Smooth muscle cell (in vitro differentiated cells): Measurements from ENCODE around the gene B3GNT7. TPM values are rescaled to one million over a fixed set of nuclear protein-coding genes. Genes with fewer than 3 reads are reported as not detected.
"Not testable (repeated sequence)": the region's sequence is repeated elsewhere in the genome, so short reads cannot be mapped to it uniquely, and the experiment has no call there.

Experiments
- DNase-seq: peaks from one replicate; lab custom pipeline; 2025; ENCODE audit not compliant: unreplicated experiment; lab: John Stamatoyannopoulos, UW
- H2AFZ ChIP-seq: fragments of 200-600 bp; sonication (generic); 2 replicates; pipeline ENCODE4 v1.6.0; 2016; ENCODE audit warnings: antibody characterized with exemption, low read depth, mild to moderate bottlenecking
- H3F3A ChIP-seq: fragments of 200-600 bp; sonication (generic); 2 replicates; pipeline ENCODE4 v1.6.0; 2017; ENCODE audit warnings: antibody characterized with exemption, low read depth
- H3K27ac ChIP-seq: fragments of 200-600 bp; sonication (generic); 2 replicates; pipeline ENCODE4 v1.5.1; 2016; ENCODE audit warnings: low read depth, mild to moderate bottlenecking
- H3K27me3 ChIP-seq: fragments of 200-600 bp; sonication (generic); 2 replicates; pipeline ENCODE4 v1.6.1; 2016; ENCODE audit warnings: low read depth, mild to moderate bottlenecking
- H3K36me3 ChIP-seq: fragments of 200-600 bp; sonication (generic); 2 replicates; pipeline ENCODE4 v1.5.1; 2016; ENCODE audit warnings: low read depth
- H3K4me1 ChIP-seq: fragments of 200-600 bp; sonication (generic); 2 replicates; pipeline ENCODE4 v1.5.1; 2016; ENCODE audit warnings: low read depth
- H3K4me2 ChIP-seq: fragments of 200-600 bp; sonication (generic); 2 replicates; pipeline ENCODE4 v1.6.0; 2016; ENCODE audit warnings: mild to moderate bottlenecking
- H3K4me3 ChIP-seq: fragments of 200-600 bp; sonication (generic); 2 replicates; pipeline ENCODE4 v1.5.1; 2016; ENCODE audit warnings: mild to moderate bottlenecking
- H3K79me2 ChIP-seq: fragments of 200-600 bp; sonication (generic); 2 replicates; pipeline ENCODE4 v1.6.0; 2016; ENCODE audit warnings: low read depth, mild to moderate bottlenecking
- H3K9ac ChIP-seq: fragments of 200-600 bp; sonication (generic); 2 replicates; pipeline ENCODE4 v1.6.0; 2016; ENCODE audit warnings: low read depth
- H3K9me3 ChIP-seq: fragments of 200-600 bp; sonication (generic); replicated peaks from 2 replicates; pipeline ENCODE4 v1.5.1; 2016; ENCODE audit warnings: low read depth
- H4K20me1 ChIP-seq: fragments of 200-600 bp; sonication (generic); 2 replicates; pipeline ENCODE4 v1.6.0; 2016; ENCODE audit warnings: low read depth
- WGBS: methylation state at CpG from one replicate; pipeline ENCODE4 v1.1.7; 2016; ENCODE audit warnings: low lambda C conversion rate; 5-methylcytosine and 5-hydroxymethylcytosine counted together
- polyA plus RNA-seq: library from polyadenylated mRNA; unstranded; fragments of >200 nt; fragmentation: Nextera tagmentation; extraction: Ambion mirVana; gene quantifications from 2 replicates; pipeline ENCODE4 v1.2.1, GENCODE V29; 2016
- total RNA-seq: library from RNA; depleted of rRNA; stranded (reverse); fragments of >200 nt; gene quantifications from 2 replicates; pipeline ENCODE4 v1.2.3, GENCODE V29; 2014
- TF ChIP-seq, protein P1 (sequence below): fragments of 200-600 bp; sonication (generic); IDR thresholded peaks from 2 replicates; pipeline ENCODE4 v1.5.1; 2017; ENCODE audit warnings: borderline replicate concordance, mild to moderate bottlenecking, antibody characterized with exemption; ENCODE audit not compliant: insufficient read depth, poor library complexity, severe bottlenecking

The B3GNT7 gene
- total and polyA plus RNA-seq, 2 experiments from 2014 or later = 0.62 to 0.85 TPM

DNA sequence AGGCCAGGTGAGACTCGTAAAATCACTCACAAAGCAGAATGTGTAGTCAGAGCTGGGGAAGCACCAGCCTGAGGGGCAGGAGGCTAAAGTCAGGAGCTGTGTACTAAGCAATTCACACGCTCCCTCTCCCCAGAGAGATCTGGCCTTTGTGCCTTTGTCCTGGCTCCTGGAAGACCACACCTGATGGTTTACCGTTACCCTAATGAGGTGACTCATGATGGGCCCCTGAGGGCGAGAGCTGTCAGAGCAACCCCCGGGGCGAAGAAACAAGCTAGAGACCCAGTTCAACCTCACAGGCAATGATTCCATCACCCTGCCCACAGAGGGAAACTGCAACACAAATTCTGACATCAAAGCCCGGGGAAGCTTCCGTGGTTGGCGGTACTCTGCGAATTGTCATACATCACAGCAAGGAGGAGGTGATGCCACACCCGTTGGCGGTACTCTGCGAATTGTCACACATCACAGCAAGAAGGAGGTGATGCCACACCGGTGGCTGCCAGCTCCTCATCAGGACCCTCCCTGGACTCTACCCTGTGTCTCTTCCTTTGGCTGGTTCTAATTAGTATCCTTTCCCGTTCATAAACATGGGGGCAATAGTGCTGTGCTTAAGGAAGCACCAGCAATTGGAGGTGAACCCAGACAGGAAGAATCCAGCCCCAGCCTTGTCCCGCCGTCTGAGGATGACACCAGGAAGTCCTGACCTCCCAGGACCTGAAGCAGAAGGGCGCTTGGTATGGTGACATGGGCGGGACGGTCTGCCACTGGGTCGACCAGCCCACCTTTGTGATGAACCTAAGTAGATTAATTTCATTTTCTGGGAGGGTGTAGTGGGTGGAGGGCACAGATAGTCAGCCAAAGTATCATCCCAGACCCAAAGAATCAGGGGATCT is 30.5 kb downstream of the B3GNT7 start:
- H2AFZ ChIP-seq = no peak overlapping the region
- DNase-seq = no peak
- 60% methylated on average over 21 of the region's 21 CpGs for WGBS
- H3F3A ChIP-seq = no peaks in the 10 kb centered on the region
- H3K4me1 ChIP-seq = no peaks in the 10 kb centered on the region
- no peak overlapping the region for H3K4me2 ChIP-seq
- H3K27me3 ChIP-seq = no peaks in the 10 kb centered on the region
- no peaks in the 10 kb centered on the region for H3K9me3 ChIP-seq
- no peak overlapping the region for H3K27ac ChIP-seq
- H4K20me1 ChIP-seq = no peaks in the 10 kb centered on the region
- TF ChIP-seq, protein P1, sequence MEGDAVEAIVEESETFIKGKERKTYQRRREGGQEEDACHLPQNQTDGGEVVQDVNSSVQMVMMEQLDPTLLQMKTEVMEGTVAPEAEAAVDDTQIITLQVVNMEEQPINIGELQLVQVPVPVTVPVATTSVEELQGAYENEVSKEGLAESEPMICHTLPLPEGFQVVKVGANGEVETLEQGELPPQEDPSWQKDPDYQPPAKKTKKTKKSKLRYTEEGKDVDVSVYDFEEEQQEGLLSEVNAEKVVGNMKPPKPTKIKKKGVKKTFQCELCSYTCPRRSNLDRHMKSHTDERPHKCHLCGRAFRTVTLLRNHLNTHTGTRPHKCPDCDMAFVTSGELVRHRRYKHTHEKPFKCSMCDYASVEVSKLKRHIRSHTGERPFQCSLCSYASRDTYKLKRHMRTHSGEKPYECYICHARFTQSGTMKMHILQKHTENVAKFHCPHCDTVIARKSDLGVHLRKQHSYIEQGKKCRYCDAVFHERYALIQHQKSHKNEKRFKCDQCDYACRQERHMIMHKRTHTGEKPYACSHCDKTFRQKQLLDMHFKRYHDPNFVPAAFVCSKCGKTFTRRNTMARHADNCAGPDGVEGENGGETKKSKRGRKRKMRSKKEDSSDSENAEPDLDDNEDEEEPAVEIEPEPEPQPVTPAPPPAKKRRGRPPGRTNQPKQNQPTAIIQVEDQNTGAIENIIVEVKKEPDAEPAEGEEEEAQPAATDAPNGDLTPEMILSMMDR = no peak
- H3K79me2 ChIP-seq = no peaks in the 10 kb centered on the region
- H3K4me3 ChIP-seq = no peak overlapping the region
- H3K36me3 ChIP-seq = no peaks in the 10 kb centered on the region
- H3K9ac ChIP-seq = no peak overlapping the region

DNA sequence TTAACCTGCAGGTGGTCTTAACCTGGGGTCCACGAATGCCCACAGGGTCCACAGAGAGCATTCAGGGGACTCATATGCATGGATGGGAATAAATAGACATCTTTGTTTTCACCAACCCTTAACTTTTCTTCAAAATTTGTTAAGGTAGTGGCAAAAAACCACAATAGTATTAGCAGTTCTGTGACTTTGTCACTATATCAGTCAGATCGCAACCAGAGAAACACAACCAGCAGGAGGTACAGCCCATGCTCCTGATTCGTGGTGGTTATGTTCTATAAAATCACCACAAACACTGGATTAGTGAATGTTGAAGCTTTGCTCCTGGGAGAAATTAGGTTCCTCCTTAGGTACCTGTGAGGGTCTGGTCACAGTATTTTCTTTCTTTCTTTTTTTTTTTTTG is 31.6 kb downstream of the B3GNT7 start:
- DNase-seq = no peak
- H3K27ac ChIP-seq = no peak overlapping the region
- no peaks in the 10 kb centered on the region for H3K36me3 ChIP-seq
- H3K4me3 ChIP-seq = no peak overlapping the region
- H3K27me3 ChIP-seq = no peaks in the 10 kb centered on the region
- H3K79me2 ChIP-seq = no peaks in the 10 kb centered on the region
- H4K20me1 ChIP-seq = no peaks in the 10 kb centered on the region
- no peaks in the 10 kb centered on the region for H3K4me1 ChIP-seq
- 92% methylated on average over 3 of the region's 3 CpGs for WGBS
- no peaks in the 10 kb centered on the region for H3K9me3 ChIP-seq
- H3K9ac ChIP-seq = no peak overlapping the region
- H3K4me2 ChIP-seq = no peak overlapping the region
- TF ChIP-seq, protein P1 = no peak
- no peak overlapping the region for H2AFZ ChIP-seq
- no peaks in the 10 kb centered on the region for H3F3A ChIP-seq

DNA sequence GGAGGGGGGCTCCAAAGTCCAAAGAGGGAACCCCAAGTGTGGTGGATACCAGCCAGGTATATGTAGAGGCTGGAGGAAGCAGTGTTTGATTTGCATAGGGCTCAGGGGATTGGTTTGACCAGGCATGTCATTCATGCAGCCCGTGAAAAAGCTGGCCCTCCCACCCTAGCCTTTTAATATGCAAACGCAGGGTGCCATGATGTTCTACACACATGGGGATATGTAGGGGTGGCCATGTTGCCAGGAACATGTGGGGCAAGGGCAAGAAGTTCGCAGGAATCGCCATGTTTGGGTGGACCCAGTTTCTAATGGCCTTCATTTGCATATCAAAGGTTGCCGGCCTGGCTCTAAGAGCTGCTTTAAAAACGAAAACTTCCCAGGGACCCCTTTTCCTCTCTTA is 33.6 kb downstream of the B3GNT7 start:
- no peaks in the 10 kb centered on the region for H4K20me1 ChIP-seq
- no peaks in the 10 kb centered on the region for H3K36me3 ChIP-seq
- no peaks in the 10 kb centered on the region for H3K79me2 ChIP-seq
- no peaks in the 10 kb centered on the region for H3F3A ChIP-seq
- no peak overlapping the region for H3K4me3 ChIP-seq
- H3K4me2 ChIP-seq = no peak overlapping the region
- no peak overlapping the region for H3K27ac ChIP-seq
- H3K4me1 ChIP-seq = no peaks in the 10 kb centered on the region
- 73% methylated on average over 6 of the region's 6 CpGs for WGBS
- TF ChIP-seq, protein P1 = no peak
- H2AFZ ChIP-seq = no peak overlapping the region
- no peaks in the 10 kb centered on the region for H3K9me3 ChIP-seq
- DNase-seq = no peak
- H3K27me3 ChIP-seq = no peaks in the 10 kb centered on the region
- H3K9ac ChIP-seq = no peak overlapping the region

DNA sequence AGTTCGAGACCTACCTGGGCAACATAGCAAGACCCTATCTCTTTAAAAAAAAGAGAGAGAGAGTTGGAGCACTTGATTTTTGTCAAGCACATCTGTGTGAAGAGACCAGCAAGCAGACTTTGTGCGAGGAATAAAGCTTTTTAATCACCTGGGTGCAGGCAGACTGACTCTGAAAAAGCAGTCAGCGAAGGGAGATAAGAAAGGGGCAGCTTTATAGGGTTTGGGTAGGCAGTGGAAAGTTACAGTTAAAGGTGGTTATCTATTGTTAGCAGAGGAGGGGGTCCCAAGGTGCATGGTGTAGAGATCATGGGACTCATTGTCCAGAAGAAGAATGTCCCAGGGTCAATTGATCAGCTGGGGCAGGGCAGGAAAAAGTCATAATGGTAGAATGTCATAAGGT is 34.4 kb downstream of the B3GNT7 start:
- Histone ChIP-seq H3K4me2 (no peak overlapping the region), H3F3A (no peaks in the 10 kb centered on the region), H4K20me1 (no peaks in the 10 kb centered on the region), H3K9me3 (no peaks in the 10 kb centered on the region), H3K79me2 (no peaks in the 10 kb centered on the region), H3K4me3 (no peak overlapping the region), H3K27me3 (no peaks in the 10 kb centered on the region), H3K27ac (no peak overlapping the region), H3K4me1 (no peaks in the 10 kb centered on the region), H3K36me3 (no peaks in the 10 kb centered on the region), H3K9ac (no peak overlapping the region), H2AFZ (no peak overlapping the region)
- DNase-seq = no peak
- TF ChIP-seq, protein P1 = no peak
- WGBS = 95% methylated on average over 3 of the region's 3 CpGs

DNA sequence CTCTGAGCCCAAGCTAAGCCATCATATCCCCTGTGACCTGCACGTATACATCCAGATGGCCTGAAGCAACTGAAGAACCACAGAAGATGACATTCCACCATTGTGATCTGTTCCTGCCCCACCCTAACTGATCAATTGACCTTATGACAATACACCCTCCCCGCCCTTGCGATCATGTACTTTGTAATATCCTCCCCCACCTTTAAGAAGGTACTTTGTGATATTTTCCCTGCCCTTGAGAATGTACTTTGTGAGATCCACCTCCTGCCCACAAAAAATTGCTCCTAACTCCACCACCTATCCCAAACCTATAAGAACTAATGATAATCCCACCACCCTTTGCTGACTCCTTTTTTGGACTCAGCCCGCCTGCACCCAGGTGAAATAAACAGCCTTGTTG is 34.9 kb downstream of the B3GNT7 start:
- H3K9ac ChIP-seq, H3K4me2 ChIP-seq, H2AFZ ChIP-seq, H3K36me3 ChIP-seq, H3K27ac ChIP-seq, H3K4me3 ChIP-seq, H4K20me1 ChIP-seq, H3K4me1 ChIP-seq, DNase-seq, H3K79me2 ChIP-seq, H3K9me3 ChIP-seq, H3K27me3 ChIP-seq, H3F3A ChIP-seq: not testable (repeated sequence)
- WGBS = 89% methylated on average over 4 of the region's 4 CpGs
